HL-60 (cell line): Measurements from ENCODE around the gene PXDN.

Experiments used
- DNase-seq, 2 experiments: peaks; one replicate each; pipeline ENCODE4 v3.0.0-alpha.2; 2010 to 2020; ENCODE audit warnings: low read depth in 1 of 2, low spot score in 1 of 2
- H3K27ac ChIP-seq: fragments of 250-450 bp; sonication (Bioruptor Pico); replicated peaks from 2 replicates; pipeline ENCODE4 v1.5.1; 2020; ENCODE audit warnings: mild to moderate bottlenecking, moderate library complexity
- H3K27me3 ChIP-seq: fragments of 250-450 bp; sonication (Bioruptor Pico); 2 replicates; pipeline ENCODE4 v1.5.1; 2021; ENCODE audit warnings: mild to moderate bottlenecking, moderate library complexity; ENCODE audit not compliant: insufficient read depth, poor library complexity, severe bottlenecking
- H3K4me3 ChIP-seq: replicated peaks from 2 replicates; pipeline ENCODE4 v1.5.1; 2011; ENCODE audit warnings: mild to moderate bottlenecking, control low read depth, low read length; ENCODE audit not compliant: insufficient read depth
- CTCF ChIP-seq: IDR thresholded peaks from one replicate; pipeline ENCODE4 v1.5.1; 2011; ENCODE audit warnings: low read length, control low read depth, inconsistent platforms; ENCODE audit not compliant: insufficient read depth
- GABPA ChIP-seq: IDR thresholded peaks from 2 replicates; pipeline ENCODE4 v1.6.1; 2012; ENCODE audit warnings: low read depth
- POLR2AphosphoS5 ChIP-seq: IDR thresholded peaks from 2 replicates; pipeline ENCODE4 v1.6.1; 2012; ENCODE audit warnings: low read depth
- REST ChIP-seq: IDR thresholded peaks from 2 replicates; pipeline ENCODE4 v1.6.1; 2012; ENCODE audit warnings: low read depth; ENCODE audit not compliant: insufficient replicate concordance
- SPI1 ChIP-seq: IDR thresholded peaks from 2 replicates; pipeline ENCODE4 v1.6.1; 2012; ENCODE audit warnings: low read depth, mild to moderate bottlenecking, borderline replicate concordance

The PXDN gene

GRCh38 chr2:1638281-1638860 is 105.9 kb downstream of the PXDN start:
- H3K27me3 ChIP-seq: no peaks in the 10 kb centered on the region
- no peak overlapping the region for H3K27ac ChIP-seq
- no peak for DNase-seq
- TF ChIP-seq POLR2AphosphoS5 (no peak), CTCF (no peak), REST (no peak), GABPA (no peak), SPI1 (no peak)
- no peak overlapping the region for H3K4me3 ChIP-seq

GRCh38 chr2:1636791-1637415 is 107.4 kb downstream of the PXDN start:
- Histone ChIP-seq H3K27me3 (no peaks in the 10 kb centered on the region), H3K27ac (no peak overlapping the region), H3K4me3 (no peak overlapping the region)
- DNase-seq: no peak
- no peak for TF ChIP-seq CTCF
- no peak for TF ChIP-seq SPI1
- TF ChIP-seq REST: no peak
- TF ChIP-seq POLR2AphosphoS5: no peak
- TF ChIP-seq GABPA: no peak

GRCh38 chr2:1635823-1636222 is 108.5 kb downstream of the PXDN start:
- Histone ChIP-seq H3K27me3 (no peaks in the 10 kb centered on the region), H3K4me3 (no peak overlapping the region), H3K27ac (no peak overlapping the region)
- TF ChIP-seq SPI1 (no peak), REST (no peak), CTCF (no peak), GABPA (no peak), POLR2AphosphoS5 (no peak)
- no peak for DNase-seq
